Endodermal cell (in vitro differentiated cells): Measurements from ENCODE around the gene YIF1B. TPM values are rescaled to one million over a fixed set of nuclear protein-coding genes. Genes with fewer than 3 reads are reported as not detected.

Experiments used
- DNase-seq: peaks from one replicate; pipeline ENCODE4 v3.0.0-alpha.2; 2017
- H3K27ac ChIP-seq: 2 replicates; pipeline ENCODE4 v1.5.1; 2013; ENCODE audit warnings: mild to moderate bottlenecking, low read depth, low read length, moderate library complexity
- H3K27me3 ChIP-seq: 2 replicates; pipeline ENCODE4 v1.6.1; 2013; ENCODE audit warnings: mild to moderate bottlenecking, low read length, moderate library complexity; ENCODE audit not compliant: insufficient read depth, control insufficient read depth, poor library complexity, severe bottlenecking
- H3K36me3 ChIP-seq: 2 replicates; pipeline ENCODE4 v1.7.0; 2013; ENCODE audit warnings: mild to moderate bottlenecking, low read length, moderate library complexity; ENCODE audit not compliant: control insufficient read depth, insufficient read depth
- H3K4me1 ChIP-seq: one replicate; pipeline ENCODE4 v1.7.0; 2013; ENCODE audit warnings: low read length; ENCODE audit not compliant: control insufficient read depth, insufficient read depth
- H3K4me3 ChIP-seq: 2 replicates; pipeline ENCODE4 v1.5.1; 2013; ENCODE audit warnings: mild to moderate bottlenecking, low read length, moderate library complexity
- H3K9ac ChIP-seq: 2 replicates; pipeline ENCODE4 v1.6.1; 2013; ENCODE audit warnings: mild to moderate bottlenecking, low read length, moderate library complexity; ENCODE audit not compliant: poor library complexity, severe bottlenecking; ENCODE audit errors: extremely low read depth
- H3K9me3 ChIP-seq: 2 replicates; pipeline ENCODE4 v1.6.1; 2013; ENCODE audit warnings: mild to moderate bottlenecking, low read length, moderate library complexity; ENCODE audit not compliant: control insufficient read depth
- H3K27ac Mint-ChIP-seq: 2 replicates; pipeline ENCODE4 v1.8.0; 2020; ENCODE audit warnings: mixed read lengths
- H3K27me3 Mint-ChIP-seq: 2 replicates; pipeline ENCODE4 v1.8.0; 2021; ENCODE audit warnings: mild to moderate bottlenecking, mixed read lengths; ENCODE audit not compliant: insufficient read depth
- H3K36me3 Mint-ChIP-seq: 2 replicates; pipeline ENCODE4 v1.8.0; 2020; ENCODE audit warnings: low read depth, mixed read lengths
- H3K4me1 Mint-ChIP-seq: 2 replicates; pipeline ENCODE4 v1.8.0; 2020; ENCODE audit warnings: mixed read lengths
- H3K4me3 Mint-ChIP-seq: 2 replicates; pipeline ENCODE4 v1.8.0; 2020; ENCODE audit warnings: mild to moderate bottlenecking, moderate library complexity, mixed read lengths
- H3K9me3 Mint-ChIP-seq: 2 replicates; pipeline ENCODE4 v1.8.0; 2020; ENCODE audit warnings: mild to moderate bottlenecking, mixed read lengths
- WGBS, 2 experiments: methylation state at CpG; one replicate each; pipeline versions ENCODE4 v1.1.5 to v1.1.7; 2013; ENCODE audit warnings: missing lambda C conversion rate in 2 of 2, mixed read lengths in 1 of 2; ENCODE audit not compliant: insufficient coverage in 1 of 2, insufficient read length in 1 of 2; 5-methylcytosine and 5-hydroxymethylcytosine counted together
- total RNA-seq, 2 donors: library from RNA; stranded (reverse); fragmentation: NEBNext Ultra II Directional in 1 of 2; extraction: Animal tissue kit (Norgen Biotek cat#: 25700) in 1 of 2; gene quantifications; 2 replicates in 1 of 2; 3 replicates in 1 of 2; pipeline ENCODE4 v1.2.1, GENCODE V29; 2021
- TF ChIP-seq, protein P1 (sequence below): fragments of 200-600 bp; sonication (generic); conservative IDR thresholded peaks from 2 replicates; pipeline ENCODE4 v1.5.0; 2021; ENCODE audit warnings: antibody characterized with exemption, mild to moderate bottlenecking

YIF1B gene
- total RNA-seq, 2 donors from 2014 or later = 68.6 to 74.6 TPM

DNA sequence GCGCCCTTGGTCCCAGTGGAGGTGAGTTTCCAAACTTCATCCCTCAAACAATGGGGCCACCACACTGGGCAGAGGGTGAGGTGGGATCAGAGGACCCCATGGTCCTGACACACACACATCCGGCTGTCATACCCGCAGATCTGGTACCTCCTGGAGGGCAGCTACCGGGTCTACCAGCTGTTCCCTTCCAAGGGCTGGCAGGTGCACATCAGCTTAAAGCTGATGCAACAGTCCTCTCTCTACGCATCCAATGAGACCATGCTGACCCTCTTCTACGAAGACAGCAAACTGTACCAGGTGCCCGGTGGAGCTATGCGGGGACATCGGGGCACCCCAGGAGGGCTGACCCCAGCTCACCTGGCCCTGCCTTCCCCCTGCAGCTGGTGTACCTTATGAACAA lies 44.6 kb upstream of the YIF1B start:
- Histone ChIP-seq H3K4me3 (no peak overlapping the region), H3K27ac (no peak overlapping the region), H3K9me3 (peaks cover 7% of the 10 kb centered on the region), H3K36me3 (no peaks in the 10 kb centered on the region), H3K27me3 (peaks cover 51% of the 10 kb centered on the region), H3K4me1 (no peaks in the 10 kb centered on the region), H3K9ac (no peak overlapping the region)
- peak overlapping the region; percentile 73 for H3K4me3 Mint-ChIP-seq
- no peak for DNase-seq
- H3K4me1 Mint-ChIP-seq = peaks cover 4% of the 10 kb centered on the region
- peaks cover 18% of the 10 kb centered on the region for H3K9me3 Mint-ChIP-seq
- TF ChIP-seq, protein P1, sequence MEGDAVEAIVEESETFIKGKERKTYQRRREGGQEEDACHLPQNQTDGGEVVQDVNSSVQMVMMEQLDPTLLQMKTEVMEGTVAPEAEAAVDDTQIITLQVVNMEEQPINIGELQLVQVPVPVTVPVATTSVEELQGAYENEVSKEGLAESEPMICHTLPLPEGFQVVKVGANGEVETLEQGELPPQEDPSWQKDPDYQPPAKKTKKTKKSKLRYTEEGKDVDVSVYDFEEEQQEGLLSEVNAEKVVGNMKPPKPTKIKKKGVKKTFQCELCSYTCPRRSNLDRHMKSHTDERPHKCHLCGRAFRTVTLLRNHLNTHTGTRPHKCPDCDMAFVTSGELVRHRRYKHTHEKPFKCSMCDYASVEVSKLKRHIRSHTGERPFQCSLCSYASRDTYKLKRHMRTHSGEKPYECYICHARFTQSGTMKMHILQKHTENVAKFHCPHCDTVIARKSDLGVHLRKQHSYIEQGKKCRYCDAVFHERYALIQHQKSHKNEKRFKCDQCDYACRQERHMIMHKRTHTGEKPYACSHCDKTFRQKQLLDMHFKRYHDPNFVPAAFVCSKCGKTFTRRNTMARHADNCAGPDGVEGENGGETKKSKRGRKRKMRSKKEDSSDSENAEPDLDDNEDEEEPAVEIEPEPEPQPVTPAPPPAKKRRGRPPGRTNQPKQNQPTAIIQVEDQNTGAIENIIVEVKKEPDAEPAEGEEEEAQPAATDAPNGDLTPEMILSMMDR = no peak
- no peak overlapping the region for H3K27ac Mint-ChIP-seq
- WGBS, 2 experiments = 93 to 94% methylated on average over 3 to 9 of the region's 9 CpGs
- H3K27me3 Mint-ChIP-seq = peaks cover 61% of the 10 kb centered on the region
- H3K36me3 Mint-ChIP-seq = no peaks in the 10 kb centered on the region

DNA sequence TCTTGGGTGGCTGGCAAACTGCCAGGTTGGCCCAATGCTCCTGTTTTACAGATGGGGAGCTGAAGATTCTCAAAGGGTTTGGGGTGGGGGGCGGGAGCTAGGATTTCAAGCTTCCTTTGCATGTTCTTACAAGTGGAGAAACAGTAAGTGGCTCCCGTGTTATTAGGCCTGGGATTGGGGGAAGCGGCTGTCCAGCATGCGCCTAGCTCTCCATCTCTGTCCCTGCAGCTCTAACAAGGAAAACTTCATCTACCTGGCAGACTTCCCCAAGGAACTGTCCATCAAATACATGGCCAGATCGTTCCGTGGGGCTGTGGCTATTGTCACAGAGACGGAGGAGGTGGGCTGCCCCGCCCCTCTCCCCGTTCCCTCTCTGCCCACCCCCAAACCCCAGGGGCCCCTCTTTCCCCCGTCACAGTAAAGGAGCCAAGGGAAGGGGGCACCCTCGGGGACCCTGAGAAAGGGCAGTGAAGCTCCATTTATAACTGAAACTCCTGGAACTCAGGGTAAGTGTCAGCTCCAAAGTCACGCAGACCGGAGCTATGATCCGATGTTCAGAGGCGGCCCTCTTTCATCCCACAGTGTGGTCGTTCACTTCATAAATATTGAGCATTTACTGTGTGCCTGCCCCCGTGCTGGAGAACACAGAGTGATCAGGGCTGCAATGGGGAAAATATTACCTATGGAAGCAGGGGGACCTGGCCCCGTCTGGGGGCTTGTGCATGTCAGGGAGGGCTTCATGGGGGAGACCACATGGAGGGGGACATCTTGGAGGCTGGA lies 43.7 kb upstream of the YIF1B start:
- peaks cover 8% of the 10 kb centered on the region for H3K9me3 Mint-ChIP-seq
- Histone ChIP-seq H3K27ac (no peak overlapping the region), H3K27me3 (peaks cover 51% of the 10 kb centered on the region), H3K4me3 (no peak overlapping the region), H3K9ac (no peak overlapping the region), H3K4me1 (no peaks in the 10 kb centered on the region), H3K36me3 (no peaks in the 10 kb centered on the region), H3K9me3 (no peaks in the 10 kb centered on the region)
- H3K27me3 Mint-ChIP-seq = peaks cover 61% of the 10 kb centered on the region
- no peaks in the 10 kb centered on the region for H3K36me3 Mint-ChIP-seq
- no peak overlapping the region for H3K4me3 Mint-ChIP-seq
- no peak for DNase-seq
- H3K27ac Mint-ChIP-seq = no peak overlapping the region
- TF ChIP-seq, protein P1 = no peak
- H3K4me1 Mint-ChIP-seq = peaks cover 4% of the 10 kb centered on the region
- 72 to 79% methylated on average over 6 to 18 of the region's 18 CpGs for WGBS, 2 experiments

DNA sequence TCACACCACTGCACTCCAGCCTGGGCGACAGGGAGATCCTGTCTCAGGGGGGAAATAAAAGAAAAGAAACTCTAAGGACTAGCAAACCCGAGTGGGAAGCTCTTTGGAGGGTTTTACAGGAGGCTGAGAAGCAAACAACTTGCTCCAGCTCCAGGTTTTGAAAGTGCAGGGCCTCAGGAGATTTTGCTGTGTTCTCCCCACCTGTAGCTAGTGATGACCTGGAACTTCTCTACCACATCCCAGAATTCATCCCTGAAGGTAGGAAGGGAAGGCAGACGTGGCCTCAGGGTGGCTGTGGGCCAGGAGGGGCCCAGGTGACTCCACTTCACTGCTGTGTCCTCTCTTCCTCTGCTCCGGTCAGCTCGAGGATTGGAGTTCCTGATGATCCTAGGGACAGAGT lies 42.3 kb upstream of the YIF1B start:
- Histone ChIP-seq H3K4me3 (no peak overlapping the region), H3K4me1 (no peaks in the 10 kb centered on the region), H3K9me3 (no peaks in the 10 kb centered on the region), H3K9ac (no peak overlapping the region), H3K27ac (no peak overlapping the region), H3K27me3 (peaks cover 51% of the 10 kb centered on the region), H3K36me3 (no peaks in the 10 kb centered on the region)
- DNase-seq = no peak
- H3K27me3 Mint-ChIP-seq = peaks cover 56% of the 10 kb centered on the region
- TF ChIP-seq, protein P1 = no peak
- no peaks in the 10 kb centered on the region for H3K36me3 Mint-ChIP-seq
- H3K4me3 Mint-ChIP-seq = no peak overlapping the region
- no peak overlapping the region for H3K27ac Mint-ChIP-seq
- no peaks in the 10 kb centered on the region for H3K9me3 Mint-ChIP-seq
- peaks cover 9% of the 10 kb centered on the region for H3K4me1 Mint-ChIP-seq
- WGBS, 2 experiments = 65 to 73% methylated on average over 3 to 5 of the region's 5 CpGs
